ENCODE results near the gene AIRE. TPM values are rescaled to one million over a fixed set of nuclear protein-coding genes. Genes with fewer than 3 reads are reported as not detected.

The AIRE gene
- total and polyA plus RNA-seq, 4 donors, result 0.10 to 1.1 (median 0.56) TPM

DNA sequence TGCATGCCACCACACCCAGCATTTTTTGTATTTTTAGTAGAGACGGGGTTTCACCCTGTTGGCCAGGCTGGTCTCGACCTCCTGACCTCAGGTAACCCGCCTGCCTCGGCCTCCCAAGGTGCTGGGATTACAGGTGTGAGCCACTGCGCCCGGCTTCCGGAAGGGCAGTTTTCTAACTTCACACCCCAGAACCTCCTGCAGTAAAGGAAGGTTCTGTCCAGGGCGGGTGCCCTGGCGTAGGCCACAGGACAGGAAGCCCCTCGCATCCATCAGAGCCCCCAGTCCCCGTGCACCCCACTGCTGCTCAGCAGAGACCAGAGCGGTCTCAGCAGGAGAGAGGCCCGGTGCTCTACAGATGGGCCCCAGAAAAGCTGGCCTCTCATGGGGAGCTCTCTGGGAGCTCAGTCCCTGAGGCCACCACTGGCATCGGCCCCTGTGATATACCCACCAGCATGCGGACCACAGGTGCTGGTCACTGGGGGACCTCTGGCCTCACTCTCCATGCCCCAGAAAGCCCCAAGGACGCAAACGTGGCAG lies 19.9 kb upstream of the AIRE start:
- Histone ChIP-seq H3K4me3 (ENCODE audit: low read depth, low read length) (no peak overlapping the region), H3K36me3 (ENCODE audit: control insufficient read depth, insufficient read depth, low read length) (no peaks in the 10 kb centered on the region), H3K9me3 (ENCODE audit: control insufficient read depth, insufficient read depth, low read length) (no peaks in the 10 kb centered on the region), H3K27me3 (ENCODE audit: control insufficient read depth, insufficient read depth, low read length) (no peaks in the 10 kb centered on the region), H3K27ac (ENCODE audit: low read depth, low read length) (no peak overlapping the region), H3K4me1 (ENCODE audit: control insufficient read depth, insufficient read depth, low read length) (peaks cover 9% of the 10 kb centered on the region)
- no peak for DNase-seq (ENCODE audit: low read depth in 4 of 6, low spot score in 6 of 6)
- 97% methylated on average over 17 of the region's 17 CpGs for WGBS (ENCODE audit: insufficient coverage)

- WGBS (ENCODE audit: insufficient coverage), result 83% methylated on average over 19 of the region's 19 CpGs
- H3K9me3 ChIP-seq (ENCODE audit: control insufficient read depth, insufficient read depth, low read length), result no peaks in the 10 kb centered on the region
Measured at GRCh38 chr21:44267655-44268142, 18.0 kb upstream of the AIRE start.

DNA sequence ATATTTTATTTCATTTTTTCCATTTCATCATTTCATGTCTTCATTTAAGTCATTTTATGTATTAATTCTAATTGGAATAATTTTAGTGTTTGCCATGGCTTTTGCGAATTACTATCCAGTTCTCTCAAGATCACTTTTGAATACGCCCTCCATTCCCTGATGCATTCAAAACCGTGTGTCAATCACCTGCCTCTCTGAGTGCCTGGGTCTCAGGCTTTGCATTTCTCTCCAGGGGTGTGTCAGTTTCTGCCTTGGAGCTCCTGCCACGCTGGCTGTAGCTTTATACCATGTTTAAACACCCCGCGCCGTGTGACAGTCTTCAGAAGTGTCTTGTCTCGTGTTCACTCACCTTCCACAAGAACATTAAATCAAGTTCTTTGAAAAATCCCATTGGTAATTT lies 16.6 kb upstream of the AIRE start:
- 74% methylated on average over 3 of the region's 8 CpGs for WGBS (ENCODE audit: insufficient coverage)
- no peak for DNase-seq (ENCODE audit: low read depth in 4 of 6, low spot score in 6 of 6)
- Histone ChIP-seq H3K9me3 (ENCODE audit: control insufficient read depth, insufficient read depth, low read length) (no peaks in the 10 kb centered on the region), H3K4me1 (ENCODE audit: control insufficient read depth, insufficient read depth, low read length) (no peaks in the 10 kb centered on the region), H3K27me3 (ENCODE audit: control insufficient read depth, insufficient read depth, low read length) (no peaks in the 10 kb centered on the region), H3K36me3 (ENCODE audit: control insufficient read depth, insufficient read depth, low read length) (no peaks in the 10 kb centered on the region), H3K27ac (ENCODE audit: low read depth, low read length) (no peak overlapping the region), H3K4me3 (ENCODE audit: low read depth, low read length) (no peak overlapping the region)

More at GRCh38 chr21:44267655-44268142, 18.0 kb upstream of the AIRE start:
- Histone ChIP-seq H3K4me1 (ENCODE audit: control insufficient read depth, insufficient read depth, low read length) (peaks cover 9% of the 10 kb centered on the region), H3K36me3 (ENCODE audit: control insufficient read depth, insufficient read depth, low read length) (no peaks in the 10 kb centered on the region), H3K4me3 (ENCODE audit: low read depth, low read length) (no peak overlapping the region), H3K27ac (ENCODE audit: low read depth, low read length) (no peak overlapping the region), H3K27me3 (ENCODE audit: control insufficient read depth, insufficient read depth, low read length) (no peaks in the 10 kb centered on the region)
- DNase-seq (ENCODE audit: low read depth in 4 of 6, low spot score in 6 of 6), result no peak

DNA sequence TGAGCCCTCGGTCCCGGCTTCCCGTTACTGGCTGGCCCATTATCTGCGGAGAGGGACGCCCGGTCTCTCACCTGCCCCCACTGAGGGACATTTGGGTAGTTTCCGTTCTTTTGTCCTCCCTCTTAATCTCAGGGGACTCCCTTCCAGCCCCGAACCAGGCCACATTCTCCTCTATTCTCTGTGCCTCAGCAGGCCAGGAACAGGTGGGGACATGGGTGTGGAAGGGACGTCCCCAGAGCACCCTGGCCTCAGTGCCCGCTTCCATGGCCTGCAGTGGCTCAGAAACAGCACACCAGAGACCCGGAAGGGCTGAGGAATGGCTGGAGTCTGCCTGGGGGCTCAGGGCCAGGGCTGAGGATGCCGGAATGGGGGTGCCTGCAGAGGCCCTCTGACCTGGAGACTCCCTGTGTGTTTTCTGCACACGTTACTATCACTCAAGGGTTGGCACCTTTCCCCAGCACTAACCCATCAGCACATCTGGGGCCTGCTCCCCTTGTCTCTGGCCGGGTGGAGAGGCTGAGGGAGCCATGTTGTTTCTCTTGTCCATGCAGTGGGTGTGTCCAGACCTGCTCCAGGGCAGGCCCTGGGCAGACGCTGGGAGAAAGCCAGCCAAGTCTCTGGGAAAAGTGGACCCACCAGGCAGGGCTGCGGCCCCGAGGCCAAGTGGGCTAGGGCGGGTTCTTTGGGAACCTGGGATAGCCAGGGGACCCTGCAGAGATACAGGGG lies 14.0 kb upstream of the AIRE start:
- Histone ChIP-seq H3K4me1 (ENCODE audit: control insufficient read depth, insufficient read depth, low read length) (no peaks in the 10 kb centered on the region), H3K36me3 (ENCODE audit: control insufficient read depth, insufficient read depth, low read length) (no peaks in the 10 kb centered on the region), H3K27ac (ENCODE audit: low read depth, low read length) (no peak overlapping the region), H3K27me3 (ENCODE audit: control insufficient read depth, insufficient read depth, low read length) (no peaks in the 10 kb centered on the region), H3K9me3 (ENCODE audit: control insufficient read depth, insufficient read depth, low read length) (no peaks in the 10 kb centered on the region), H3K4me3 (ENCODE audit: low read depth, low read length) (no peak overlapping the region)
- DNase-seq (ENCODE audit: low read depth in 4 of 6, low spot score in 6 of 6), result no peak
- WGBS (ENCODE audit: insufficient coverage), result 76% methylated on average over 17 of the region's 18 CpGs

DNA sequence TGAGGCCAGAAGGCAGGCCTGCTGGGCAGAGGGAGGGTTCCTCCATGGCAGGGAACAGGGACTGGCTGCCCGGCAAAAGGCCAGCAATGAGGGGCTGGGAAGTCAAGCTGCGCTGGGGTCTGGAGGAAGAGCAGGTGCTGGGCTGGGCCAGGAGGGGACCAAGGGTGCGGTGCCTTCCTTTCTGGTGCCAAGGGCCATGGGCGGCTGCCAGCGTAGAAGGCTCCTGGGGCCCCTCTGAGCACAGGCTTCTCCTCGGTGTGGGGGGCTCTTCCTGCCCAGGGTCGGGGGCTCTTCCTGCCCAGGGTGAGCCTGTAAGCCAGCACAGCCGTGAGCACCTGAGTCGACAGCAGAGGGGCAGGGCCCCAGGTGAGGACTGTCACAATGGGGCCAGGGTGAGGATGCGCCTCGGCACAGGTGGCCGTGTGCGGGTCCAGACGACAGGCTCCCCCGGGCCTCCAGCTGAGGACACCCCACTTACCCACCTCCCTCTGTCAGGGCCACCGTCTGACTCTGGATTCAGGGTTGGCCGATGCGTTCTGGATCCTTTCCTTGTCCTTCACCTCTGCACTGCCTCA lies 13.3 kb upstream of the AIRE start:
- no peak for DNase-seq (ENCODE audit: low read depth in 4 of 6, low spot score in 6 of 6)
- WGBS (ENCODE audit: insufficient coverage), result 87% methylated on average over 18 of the region's 18 CpGs
- H3K4me1 ChIP-seq (ENCODE audit: control insufficient read depth, insufficient read depth, low read length), result no peaks in the 10 kb centered on the region
- H3K27ac ChIP-seq (ENCODE audit: low read depth, low read length), result no peak overlapping the region
- H3K4me3 ChIP-seq (ENCODE audit: low read depth, low read length), result no peak overlapping the region
- H3K27me3 ChIP-seq (ENCODE audit: control insufficient read depth, insufficient read depth, low read length), result no peaks in the 10 kb centered on the region
- no peaks in the 10 kb centered on the region for H3K9me3 ChIP-seq (ENCODE audit: control insufficient read depth, insufficient read depth, low read length)
- no peaks in the 10 kb centered on the region for H3K36me3 ChIP-seq (ENCODE audit: control insufficient read depth, insufficient read depth, low read length)

DNA sequence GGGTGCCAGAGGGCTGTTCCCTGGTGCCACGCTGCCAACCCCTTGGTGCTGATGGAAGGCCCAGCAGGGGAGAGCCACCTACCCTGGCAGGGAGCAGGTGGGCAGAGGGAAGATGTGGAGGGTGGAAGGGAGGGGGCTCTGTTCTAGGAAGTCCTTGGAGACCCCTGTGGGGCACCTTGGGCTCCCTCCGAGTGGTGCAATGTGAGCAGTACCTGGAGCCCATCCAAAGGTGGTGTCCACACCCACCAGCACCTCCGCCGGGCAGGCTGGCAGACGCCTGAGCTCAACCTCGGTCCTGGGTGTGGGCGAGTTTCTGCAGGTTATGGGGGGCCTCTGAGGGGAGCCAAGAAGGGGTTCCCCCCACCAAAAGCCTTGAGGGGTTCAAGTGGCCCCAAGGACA lies 12.6 kb upstream of the AIRE start:
- Histone ChIP-seq H3K4me3 (ENCODE audit: low read depth, low read length) (no peak overlapping the region), H3K27ac (ENCODE audit: low read depth, low read length) (no peak overlapping the region), H3K27me3 (ENCODE audit: control insufficient read depth, insufficient read depth, low read length) (no peaks in the 10 kb centered on the region), H3K9me3 (ENCODE audit: control insufficient read depth, insufficient read depth, low read length) (no peaks in the 10 kb centered on the region), H3K4me1 (ENCODE audit: control insufficient read depth, insufficient read depth, low read length) (no peaks in the 10 kb centered on the region), H3K36me3 (ENCODE audit: control insufficient read depth, insufficient read depth, low read length) (no peaks in the 10 kb centered on the region)
- no peak for DNase-seq (ENCODE audit: low read depth in 4 of 6, low spot score in 6 of 6)
- WGBS (ENCODE audit: insufficient coverage), result 90% methylated on average over 7 of the region's 7 CpGs

- no peaks in the 10 kb centered on the region for H3K36me3 ChIP-seq (ENCODE audit: control insufficient read depth, insufficient read depth, low read length)
- no peak for DNase-seq (ENCODE audit: low read depth in 4 of 6, low spot score in 6 of 6)
- 62% methylated on average over 3 of the region's 5 CpGs for WGBS (ENCODE audit: insufficient coverage)
- no peaks in the 10 kb centered on the region for H3K9me3 ChIP-seq (ENCODE audit: control insufficient read depth, insufficient read depth, low read length)
- H3K4me1 ChIP-seq (ENCODE audit: control insufficient read depth, insufficient read depth, low read length), result no peaks in the 10 kb centered on the region
- H3K27ac ChIP-seq (ENCODE audit: low read depth, low read length), result no peak overlapping the region
- H3K27me3 ChIP-seq (ENCODE audit: control insufficient read depth, insufficient read depth, low read length), result no peaks in the 10 kb centered on the region
- no peak overlapping the region for H3K4me3 ChIP-seq (ENCODE audit: low read depth, low read length)
Measured at GRCh38 chr21:44275041-44275440, 10.6 kb upstream of the AIRE start.

- DNase-seq (ENCODE audit: low read depth in 4 of 6, low spot score in 6 of 6), result no peak
- Histone ChIP-seq H3K4me3 (ENCODE audit: low read depth, low read length) (no peak overlapping the region), H3K9me3 (ENCODE audit: control insufficient read depth, insufficient read depth, low read length) (no peaks in the 10 kb centered on the region), H3K27ac (ENCODE audit: low read depth, low read length) (no peak overlapping the region), H3K4me1 (ENCODE audit: control insufficient read depth, insufficient read depth, low read length) (peaks cover 10% of the 10 kb centered on the region), H3K36me3 (ENCODE audit: control insufficient read depth, insufficient read depth, low read length) (no peaks in the 10 kb centered on the region), H3K27me3 (ENCODE audit: control insufficient read depth, insufficient read depth, low read length) (no peaks in the 10 kb centered on the region)
- WGBS (ENCODE audit: insufficient coverage), result 71% methylated on average over 15 of the region's 19 CpGs
Measured at GRCh38 chr21:44279354-44280260, 6.1 kb upstream of the AIRE start.

DNA sequence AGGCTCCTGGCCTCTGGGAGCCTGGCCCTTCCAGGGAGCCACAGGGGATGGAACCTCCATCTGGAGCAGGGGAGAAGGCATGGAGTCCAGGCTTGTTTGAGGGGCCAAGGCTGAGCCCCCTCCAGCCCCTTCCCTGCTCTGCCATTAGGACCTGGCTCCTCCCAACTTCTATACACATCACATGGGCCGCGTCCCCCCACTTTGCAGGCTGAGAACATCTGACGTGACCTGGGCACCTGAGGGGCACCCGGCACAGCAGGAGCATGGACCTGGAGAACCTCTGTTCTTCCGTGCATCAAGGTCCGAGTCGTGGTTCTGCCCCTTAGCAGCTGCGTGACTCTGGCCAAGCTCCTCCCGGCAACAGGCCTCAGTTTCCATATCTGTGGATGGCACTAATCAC lies 3.9 kb upstream of the AIRE start:
- Histone ChIP-seq H3K27me3 (ENCODE audit: control insufficient read depth, insufficient read depth, low read length) (peaks cover 11% of the 10 kb centered on the region), H3K36me3 (ENCODE audit: control insufficient read depth, insufficient read depth, low read length) (no peaks in the 10 kb centered on the region), H3K4me3 (ENCODE audit: low read depth, low read length) (no peak overlapping the region), H3K9me3 (ENCODE audit: control insufficient read depth, insufficient read depth, low read length) (no peaks in the 10 kb centered on the region), H3K27ac (ENCODE audit: low read depth, low read length) (no peak overlapping the region), H3K4me1 (ENCODE audit: control insufficient read depth, insufficient read depth, low read length) (peaks cover 20% of the 10 kb centered on the region)
- DNase-seq (ENCODE audit: low read depth in 4 of 6, low spot score in 6 of 6), result no peak
- 92% methylated on average over 9 of the region's 9 CpGs for WGBS (ENCODE audit: insufficient coverage)

All from spinal cord (tissue), 10 donors.